HepG2 (cell line): ENCODE results near the gene VWA7. TPM values are rescaled to one million over a fixed set of nuclear protein-coding genes. Genes with fewer than 3 reads are reported as not detected.

Source experiments
- ARNTL ChIP-seq: sonication (generic); formaldehyde crosslinking; IDR thresholded peaks from 2 replicates; pipeline ENCODE4 v1.4.0; 2020; ENCODE audit warnings: mild to moderate bottlenecking, missing genetic modification reagents
- MAZ ChIP-seq, 2 experiments: sonication (generic) in 1 of 2; formaldehyde crosslinking in 1 of 2; IDR thresholded peaks; 2 replicates each; pipeline versions ENCODE4 v1.5.0 to v1.6.1; 2012 to 2020; ENCODE audit warnings: low read depth in 2 of 2, mild to moderate bottlenecking in 2 of 2, borderline replicate concordance in 1 of 2, improper control_type of control experiment in 1 of 2, low read length in 1 of 2, missing genetic modification reagents in 1 of 2, moderate library complexity in 1 of 2
- MXD3 ChIP-seq: IDR thresholded peaks from 2 replicates; pipeline ENCODE4 v1.6.1; 2016; ENCODE audit warnings: mild to moderate bottlenecking, missing biosample characterization, missing genetic modification reagents
- PHF5A ChIP-seq: IDR thresholded peaks from one replicate; pipeline ENCODE4 v1.6.1; 2018; ENCODE audit warnings: low read depth, missing genetic modification reagents; ENCODE audit not compliant: unreplicated experiment
- PITX1 ChIP-seq: sonication (generic); formaldehyde crosslinking; IDR thresholded peaks from 2 replicates; pipeline ENCODE4 v1.5.1; 2020; ENCODE audit warnings: mild to moderate bottlenecking, missing genetic modification reagents
- ZFP36L1 ChIP-seq: sonication (generic); formaldehyde crosslinking; IDR thresholded peaks from 2 replicates; pipeline ENCODE4 v1.8.0; 2022; ENCODE audit warnings: mild to moderate bottlenecking, missing genetic modification reagents, moderate library complexity
- ZFY ChIP-seq: sonication (generic); formaldehyde crosslinking; IDR thresholded peaks from 2 replicates; pipeline ENCODE4 v1.4.0; 2020; ENCODE audit warnings: missing genetic modification reagents
- ZNF101 ChIP-seq: sonication (generic); formaldehyde crosslinking; IDR thresholded peaks from 2 replicates; pipeline ENCODE4 v1.4.0; 2020; ENCODE audit warnings: mild to moderate bottlenecking, low read depth, missing genetic modification reagents, borderline replicate concordance
- ZNF354B ChIP-seq: sonication (generic); formaldehyde crosslinking; IDR thresholded peaks from 2 replicates; pipeline ENCODE4 v1.8.0; 2022; ENCODE audit warnings: mild to moderate bottlenecking, missing genetic modification reagents
- ZNF431 ChIP-seq: sonication (generic); formaldehyde crosslinking; IDR thresholded peaks from 2 replicates; pipeline ENCODE4 v1.9.0; 2022; ENCODE audit warnings: missing genetic modification reagents, low read depth, mild to moderate bottlenecking, borderline replicate concordance
- ZNF512B ChIP-seq: sonication (generic); formaldehyde crosslinking; IDR thresholded peaks from 2 replicates; pipeline ENCODE4 v1.5.1; 2020; ENCODE audit warnings: missing genetic modification reagents, mild to moderate bottlenecking, borderline replicate concordance
- ZNF589 ChIP-seq: sonication (generic); formaldehyde crosslinking; conservative IDR thresholded peaks from 2 replicates; pipeline ENCODE4 v1.8.0; 2022; ENCODE audit warnings: mild to moderate bottlenecking, moderate library complexity, missing genetic modification reagents
- ZNF615 ChIP-seq: sonication (generic); formaldehyde crosslinking; IDR thresholded peaks from 2 replicates; pipeline ENCODE4 v1.5.0; 2020; ENCODE audit warnings: mild to moderate bottlenecking, missing genetic modification reagents, borderline replicate concordance
- ZNF672 ChIP-seq: sonication (generic); formaldehyde crosslinking; IDR thresholded peaks from 2 replicates; pipeline ENCODE4 v1.8.1; 2022; ENCODE audit warnings: missing genetic modification reagents
- polyA plus RNA-seq, 8 experiments: library from polyadenylated mRNA; depleted of rRNA in 3 of 8; stranded (reverse) in 7 of 8; unstranded in 1 of 8; fragments of >200 nt; fragmentation: Illumina TruSeq in 4 of 8; extraction: Trizol in 4 of 8; gene quantifications; 2 replicates each; pipeline versions ENCODE4 v1.2.1 to v1.2.3, GENCODE V29; 2011 to 2016; ENCODE audit warnings: low read depth in 4 of 8, missing spikeins in 1 of 8, mixed read lengths in 1 of 8; ENCODE audit not compliant: insufficient read depth in 1 of 8
- total RNA-seq, 5 experiments: library from RNA; depleted of rRNA; stranded (reverse); fragments of >200 nt; fragmentation: Illumina TruSeq; extraction: Trizol; gene quantifications; 2 replicates each; pipeline ENCODE4 v1.2.3, GENCODE V29; 2016; ENCODE audit warnings: low read depth in 1 of 5
- TF ChIP-seq, protein P1 (sequence below): sonication (generic); formaldehyde crosslinking; IDR thresholded peaks from 2 replicates; pipeline ENCODE4 v1.4.0; 2020; ENCODE audit warnings: mild to moderate bottlenecking, missing genetic modification reagents
- TF ChIP-seq, protein P2 (sequence below): sonication (generic); formaldehyde crosslinking; IDR thresholded peaks from 2 replicates; pipeline ENCODE4 v1.8.0; 2022; ENCODE audit warnings: mild to moderate bottlenecking, missing genetic modification reagents, borderline replicate concordance
- TF ChIP-seq, protein P3 (sequence below): sonication (generic); formaldehyde crosslinking; IDR thresholded peaks from 2 replicates; pipeline ENCODE4 v1.8.0; 2022; ENCODE audit warnings: missing genetic modification reagents, mild to moderate bottlenecking, borderline replicate concordance
- TF ChIP-seq, protein P4 (sequence below): IDR thresholded peaks from 2 replicates; pipeline ENCODE4 v1.6.1; 2016; ENCODE audit warnings: missing compliant biosample characterization, missing genetic modification reagents, borderline replicate concordance

The VWA7 gene
- total and polyA plus RNA-seq, 2 of the 13 experiments (the other 11 are each of a cell fraction or from before 2014, with no cell fraction given), result 0.86 to 3.3 TPM

DNA sequence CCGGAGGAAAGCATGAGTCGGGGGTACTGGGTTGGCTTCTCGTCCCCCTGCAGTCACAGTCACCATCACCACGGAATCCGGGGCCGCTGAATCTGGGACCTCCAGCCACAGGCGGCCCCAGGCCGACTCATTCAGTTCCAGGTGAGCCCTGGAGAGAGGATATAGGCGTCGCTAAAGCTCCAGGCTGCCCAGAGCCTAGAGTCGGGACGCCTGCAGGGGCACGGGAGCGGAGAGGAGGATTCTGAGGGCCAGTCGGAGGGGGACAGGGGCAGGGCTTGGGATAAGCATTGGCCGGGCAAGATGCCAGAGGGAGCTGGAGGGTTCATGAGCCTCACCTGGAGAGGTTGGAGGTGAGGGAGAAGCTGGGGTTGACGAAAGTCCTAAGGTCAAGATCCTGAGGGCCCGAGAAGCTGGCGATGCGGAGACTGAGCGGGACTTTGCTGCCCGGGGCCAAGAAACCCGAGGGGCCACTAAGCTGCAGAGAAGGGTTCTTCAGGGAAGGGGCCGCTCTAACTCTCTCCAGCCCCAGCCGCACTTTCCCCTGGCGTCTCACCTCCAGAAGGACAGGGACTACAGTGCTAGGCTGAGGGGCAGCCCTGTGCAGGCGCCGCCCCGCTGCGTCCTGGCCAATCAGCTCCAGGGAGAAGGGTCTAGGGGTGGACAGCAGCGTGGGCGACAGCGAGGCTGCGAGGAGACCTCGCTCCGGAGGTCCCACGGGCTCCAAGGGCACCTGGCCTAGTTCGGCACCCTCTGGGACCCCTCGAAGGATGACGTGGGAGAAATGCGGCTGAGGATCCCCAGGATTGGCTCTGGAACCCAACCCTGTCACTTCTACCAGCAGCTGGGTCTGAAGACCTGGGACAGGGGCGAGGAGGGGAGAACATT lies 11.0 kb downstream of the VWA7 start (continued):
- TF ChIP-seq, protein P1, sequence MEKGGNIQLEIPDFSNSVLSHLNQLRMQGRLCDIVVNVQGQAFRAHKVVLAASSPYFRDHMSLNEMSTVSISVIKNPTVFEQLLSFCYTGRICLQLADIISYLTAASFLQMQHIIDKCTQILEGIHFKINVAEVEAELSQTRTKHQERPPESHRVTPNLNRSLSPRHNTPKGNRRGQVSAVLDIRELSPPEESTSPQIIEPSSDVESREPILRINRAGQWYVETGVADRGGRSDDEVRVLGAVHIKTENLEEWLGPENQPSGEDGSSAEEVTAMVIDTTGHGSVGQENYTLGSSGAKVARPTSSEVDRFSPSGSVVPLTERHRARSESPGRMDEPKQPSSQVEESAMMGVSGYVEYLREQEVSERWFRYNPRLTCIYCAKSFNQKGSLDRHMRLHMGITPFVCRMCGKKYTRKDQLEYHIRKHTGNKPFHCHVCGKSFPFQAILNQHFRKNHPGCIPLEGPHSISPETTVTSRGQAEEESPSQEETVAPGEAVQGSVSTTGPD (CRISPR knock-in tag), result no peak
- TF ChIP-seq PITX1 (CRISPR knock-in tag) (peak; percentile 44; the same call in 1 of the 2 replicates), ZNF431 (CRISPR knock-in tag) (no peak), PHF5A (CRISPR knock-in tag) (no peak), ZFY (no peak), ZNF101 (CRISPR knock-in tag) (no peak), ZNF512B (CRISPR knock-in tag) (no peak; the same call in 1 of the 2 replicates), ZFP36L1 (CRISPR knock-in tag) (no peak), ZNF354B (no peak), MXD3 (CRISPR knock-in tag) (peak; percentile 74; the same call in 1 of the 2 replicates), ZNF615 (CRISPR knock-in tag) (no peak), ARNTL (CRISPR knock-in tag) (no peak), ZNF672 (CRISPR knock-in tag) (no peak), ZNF589 (CRISPR knock-in tag) (0 out of 2 replicates have a peak, but pooled peaks have one; percentile 21), MAZ (IDR thresholded peaks at IDR 0.05; ENCODE audit: borderline replicate concordance, low read depth, low read length) (no peak), MAZ (CRISPR knock-in tag; IDR thresholded peaks at IDR 0.05; ENCODE audit: low read depth) (no peak)
- TF ChIP-seq, protein P2, sequence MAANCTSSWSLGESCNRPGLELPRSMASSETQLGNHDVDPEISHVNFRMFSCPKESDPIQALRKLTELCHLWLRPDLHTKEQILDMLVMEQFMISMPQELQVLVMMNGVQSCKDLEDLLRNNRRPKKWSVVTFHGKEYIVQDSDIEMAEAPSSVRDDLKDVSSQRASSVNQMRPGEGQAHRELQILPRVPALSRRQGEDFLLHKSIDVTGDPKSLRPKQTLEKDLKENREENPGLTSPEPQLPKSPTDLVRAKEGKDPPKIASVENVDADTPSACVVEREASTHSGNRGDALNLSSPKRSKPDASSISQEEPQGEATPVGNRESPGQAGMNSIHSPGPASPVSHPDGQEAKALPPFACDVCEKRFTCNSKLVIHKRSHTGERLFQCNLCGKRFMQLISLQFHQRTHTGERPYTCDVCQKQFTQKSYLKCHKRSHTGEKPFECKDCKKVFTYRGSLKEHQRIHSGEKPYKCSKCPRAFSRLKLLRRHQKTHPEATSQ, result no peak
- TF ChIP-seq, protein P3, sequence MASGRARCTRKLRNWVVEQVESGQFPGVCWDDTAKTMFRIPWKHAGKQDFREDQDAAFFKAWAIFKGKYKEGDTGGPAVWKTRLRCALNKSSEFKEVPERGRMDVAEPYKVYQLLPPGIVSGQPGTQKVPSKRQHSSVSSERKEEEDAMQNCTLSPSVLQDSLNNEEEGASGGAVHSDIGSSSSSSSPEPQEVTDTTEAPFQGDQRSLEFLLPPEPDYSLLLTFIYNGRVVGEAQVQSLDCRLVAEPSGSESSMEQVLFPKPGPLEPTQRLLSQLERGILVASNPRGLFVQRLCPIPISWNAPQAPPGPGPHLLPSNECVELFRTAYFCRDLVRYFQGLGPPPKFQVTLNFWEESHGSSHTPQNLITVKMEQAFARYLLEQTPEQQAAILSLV (CRISPR knock-in tag), result no peak
- TF ChIP-seq, protein P4, sequence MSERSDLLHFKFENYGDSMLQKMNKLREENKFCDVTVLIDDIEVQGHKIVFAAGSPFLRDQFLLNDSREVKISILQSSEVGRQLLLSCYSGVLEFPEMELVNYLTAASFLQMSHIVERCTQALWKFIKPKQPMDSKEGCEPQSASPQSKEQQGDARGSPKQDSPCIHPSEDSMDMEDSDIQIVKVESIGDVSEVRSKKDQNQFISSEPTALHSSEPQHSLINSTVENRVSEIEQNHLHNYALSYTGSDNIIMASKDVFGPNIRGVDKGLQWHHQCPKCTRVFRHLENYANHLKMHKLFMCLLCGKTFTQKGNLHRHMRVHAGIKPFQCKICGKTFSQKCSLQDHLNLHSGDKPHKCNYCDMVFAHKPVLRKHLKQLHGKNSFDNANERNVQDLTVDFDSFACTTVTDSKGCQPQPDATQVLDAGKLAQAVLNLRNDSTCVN (CRISPR knock-in tag), result peak; percentile 34
